Left renal cortex interstitium (tissue), 4 donors: Measurements from ENCODE around the gene IKZF5. TPM values are rescaled to one million over a fixed set of nuclear protein-coding genes. Genes with fewer than 3 reads are reported as not detected.

Source experiments
- DNase-seq, 4 donors: peaks; one replicate each; pipeline ENCODE4 v3.0.0-alpha.2; 2013; ENCODE audit warnings: low read depth in 4 of 4, low spot score in 2 of 4, missing footprints in 1 of 4
- polyA plus RNA-seq, 4 donors: library from polyadenylated mRNA; unstranded; fragments of 120-200 nt; gene quantifications; one replicate each; pipeline ENCODE4 v1.2.1, GENCODE V29; 2013; ENCODE audit not compliant: insufficient read length in 4 of 4

The IKZF5 gene
- polyA plus RNA-seq, 4 donors, result 18.2 to 27.4 (median 21.5) TPM

GRCh38 chr10:122984708-122985107 is 23.9 kb downstream of the IKZF5 start:
- DNase-seq, result no peak

- no peak for DNase-seq
These were observed 24.7 kb downstream of the IKZF5 start for GRCh38 chr10:122983898-122984297.

- DNase-seq, result peak in 1 of 4 donors; percentile 2
These were observed 27.5 kb downstream of the IKZF5 start for GRCh38 chr10:122981066-122981464.

GRCh38 chr10:122980209-122981065 is 28.2 kb downstream of the IKZF5 start, which contains the start of gene PSTK:
PSTK (plus strand) TSS chr10:122980401; CDS start chr10:122980480, 79 bp downstream.
- peak; percentile 87 to 94 (median 88) for DNase-seq

GRCh38 chr10:122974543-122975064 is 34.0 kb downstream of the IKZF5 start:
- DNase-seq, result no peak

- no peak for DNase-seq
These were observed 34.6 kb downstream of the IKZF5 start for GRCh38 chr10:122974023-122974422.

GRCh38 chr10:122968698-122969097 is 39.9 kb downstream of the IKZF5 start:
- DNase-seq, result no peak

GRCh38 chr10:122966879-122967278 is 41.7 kb downstream of the IKZF5 start:
- DNase-seq, result no peak

GRCh38 chr10:122962405-122962804 is 46.2 kb downstream of the IKZF5 start:
- no peak for DNase-seq

GRCh38 chr10:122957474-122957873 is 51.1 kb downstream of the IKZF5 start:
- DNase-seq, result no peak

GRCh38 chr10:122955892-122956291 is 52.7 kb downstream of the IKZF5 start:
- DNase-seq, result no peak

- no peak for DNase-seq
These were observed 53.9 kb downstream of the IKZF5 start for GRCh38 chr10:122954731-122955050.

GRCh38 chr10:122953902-122954730 is 54.5 kb downstream of the IKZF5 start, which contains the start of gene C10orf88:
C10orf88 (minus strand) TSS chr10:122954227; CDS start chr10:122954178, 49 bp downstream.
- DNase-seq, result peak; percentile 85 to 96 (median 94)

- no peak for DNase-seq
These were observed 59.3 kb downstream of the IKZF5 start for GRCh38 chr10:122949296-122949695.

Other genes with a start within 250 kb of the IKZF5 start
- 1 to 10 TPM; 1.0 to 2.5 (median 1.8) TPM for gene CUZD1, start 162.9 kb downstream of the IKZF5 start, polyA plus RNA-seq
- 1 to 10 TPM; 4.8 to 7.4 (median 6.6) TPM for gene FAM24B, start 129.2 kb downstream of the IKZF5 start, polyA plus RNA-seq
- gene FAM24A, start 98.2 kb downstream of the IKZF5 start, polyA plus RNA-seq, result not detected
- gene C10orf88, start 54.6 kb downstream of the IKZF5 start, polyA plus RNA-seq, result 10 to 100 TPM; 15.2 to 20.5 (median 19.7) TPM
- 10 to 100 TPM in 3 of 4 donors, 1 to 10 TPM in 1; 9.0 to 12.0 (median 11.2) TPM for gene PSTK, start 28.4 kb downstream of the IKZF5 start, polyA plus RNA-seq
- gene ACADSB, start 211 bp upstream of the IKZF5 start, polyA plus RNA-seq, result 10 to 100 TPM; 20.3 to 30.2 (median 25.8) TPM
- gene HMX3, start 127.2 kb upstream of the IKZF5 start, polyA plus RNA-seq, result not detected
- gene HMX2, start 139.3 kb upstream of the IKZF5 start, polyA plus RNA-seq, result 1 to 10 TPM; 1.4 to 2.9 (median 2.2) TPM
- 100 to 1,000 TPM; 118 to 122 (median 120) TPM for gene BUB3, start 145.6 kb upstream of the IKZF5 start, polyA plus RNA-seq